Natural killer cell (primary cell): ENCODE measurements around the gene OLR1. TPM values are rescaled to one million over a fixed set of nuclear protein-coding genes. Genes with fewer than 3 reads are reported as not detected.
A peak's percentile ranks its signal among the peaks of the same experiment; 100 is the strongest.

Experiments
- ATAC-seq, 3 donors: fragments of 150-1000 bp in 2 of 3; fragments of 200-7000 bp in 1 of 3; cut with Tn5 transposase; 1 replicate in 1 of 3; 2 replicates in 2 of 3; pipeline ENCODE4 v1.10.0; 2021; ENCODE audit warnings: mild to moderate bottlenecking in 2 of 3, moderate library complexity in 2 of 3
- DNase-seq, 2 donors: peaks; one replicate each; pipeline versions ENCODE4 v3.0.0 to v3.0.0-alpha.2; 2013 to 2021; ENCODE audit warnings: mixed read lengths in 1 of 2
- H3K27ac ChIP-seq: one replicate; pipeline ENCODE4 v1.5.1; 2013; ENCODE audit warnings: mild to moderate bottlenecking, low read length
- H3K27me3 ChIP-seq: one replicate; pipeline ENCODE4 v1.6.1; 2013; ENCODE audit warnings: low read length; ENCODE audit not compliant: control insufficient read depth, insufficient read depth
- H3K36me3 ChIP-seq: one replicate; pipeline ENCODE4 v1.6.1; 2013; ENCODE audit warnings: low read length; ENCODE audit not compliant: control insufficient read depth, insufficient read depth
- H3K4me1 ChIP-seq: one replicate; pipeline ENCODE4 v1.6.1; 2013; ENCODE audit warnings: low read length; ENCODE audit not compliant: control insufficient read depth, insufficient read depth
- H3K4me3 ChIP-seq: one replicate; pipeline ENCODE4 v1.5.1; 2013; ENCODE audit warnings: low read length
- H3K9me3 ChIP-seq: one replicate; pipeline ENCODE4 v1.6.1; 2013; ENCODE audit warnings: low read length; ENCODE audit not compliant: control insufficient read depth, insufficient read depth
- H3K27ac Mint-ChIP-seq, 2 donors: one replicate each; pipeline ENCODE4 v1.8.0; 2022; ENCODE audit warnings: mild to moderate bottlenecking in 2 of 2, mixed read lengths in 2 of 2, moderate library complexity in 1 of 2
- H3K27me3 Mint-ChIP-seq, 2 donors: one replicate each; pipeline ENCODE4 v1.8.0; 2022; ENCODE audit warnings: low read depth in 2 of 2, mixed read lengths in 2 of 2
- H3K36me3 Mint-ChIP-seq: one replicate; pipeline ENCODE4 v1.8.0; 2022; ENCODE audit warnings: mixed read lengths
- H3K4me1 Mint-ChIP-seq, 2 donors: one replicate each; pipeline ENCODE4 v1.8.0; 2022; ENCODE audit warnings: mixed read lengths in 2 of 2
- H3K4me3 Mint-ChIP-seq: one replicate; pipeline ENCODE4 v1.8.0; 2022; ENCODE audit warnings: mild to moderate bottlenecking, moderate library complexity, mixed read lengths
- H3K9me3 Mint-ChIP-seq, 2 donors: one replicate each; pipeline ENCODE4 v1.8.0; 2022; ENCODE audit warnings: mixed read lengths in 2 of 2
- WGBS: methylation state at CpG from one replicate; pipeline ENCODE4 v1.1.7; 2013; ENCODE audit warnings: missing lambda C conversion rate; ENCODE audit not compliant: insufficient coverage; 5-methylcytosine and 5-hydroxymethylcytosine counted together
- intact Hi-C: fragments of 100-400 bp; cut with micrococcal nuclease; formaldehyde crosslinking; loops from one replicate; pipeline ENCODE4 v1.14.2; 2022
- total RNA-seq, 4 donors: library from RNA; stranded (reverse); fragments of 120-200 nt in 1 of 4; gene quantifications; one replicate each; pipeline versions ENCODE4 v1.2.3 to v1.2.4, GENCODE V29; 2013 to 2022
- TF ChIP-seq, protein P1 (sequence below): fragments of 200-600 bp; IDR thresholded peaks from one replicate; pipeline ENCODE4 v1.8.0; 2022; ENCODE audit warnings: antibody characterized with exemption

OLR1 gene
- total RNA-seq, 3 donors from 2014 or later (not counting 1 experiment from before 2014, with no cell fraction given): 2.3 to 3.1 TPM; not detected in 1

GRCh38 chr12:10215436-10215835 lies 43.5 kb upstream of the OLR1 start:
- peak overlapping the region; percentile 95 for H3K4me3 Mint-ChIP-seq
- Histone ChIP-seq H3K9me3 (no peaks in the 10 kb centered on the region), H3K4me3 (no peak overlapping the region), H3K4me1 (peaks cover 38% of the 10 kb centered on the region), H3K27ac (no peak overlapping the region), H3K36me3 (peaks cover 11% of the 10 kb centered on the region), H3K27me3 (no peaks in the 10 kb centered on the region)
- ATAC-seq: no peak
- H3K4me1 Mint-ChIP-seq: peaks cover 32 to 34% of the 10 kb centered on the region in 2 donors
- H3K9me3 Mint-ChIP-seq: no peaks in the 10 kb centered on the region
- H3K36me3 Mint-ChIP-seq: peaks cover 3% of the 10 kb centered on the region
- intact Hi-C loops: loop anchor here (10.0 kb wide), 1 partner anchor 571 kb away; no protein-coding TSS in a partner anchor
- 32% methylated on average over 2 of the region's 2 CpGs for WGBS
- H3K27me3 Mint-ChIP-seq: no peaks in the 10 kb centered on the region
- DNase-seq: peak in 1 of 2 donors; percentile 34
- H3K27ac Mint-ChIP-seq: peak overlapping the region; percentile 91 to 97
- TF ChIP-seq, protein P1, sequence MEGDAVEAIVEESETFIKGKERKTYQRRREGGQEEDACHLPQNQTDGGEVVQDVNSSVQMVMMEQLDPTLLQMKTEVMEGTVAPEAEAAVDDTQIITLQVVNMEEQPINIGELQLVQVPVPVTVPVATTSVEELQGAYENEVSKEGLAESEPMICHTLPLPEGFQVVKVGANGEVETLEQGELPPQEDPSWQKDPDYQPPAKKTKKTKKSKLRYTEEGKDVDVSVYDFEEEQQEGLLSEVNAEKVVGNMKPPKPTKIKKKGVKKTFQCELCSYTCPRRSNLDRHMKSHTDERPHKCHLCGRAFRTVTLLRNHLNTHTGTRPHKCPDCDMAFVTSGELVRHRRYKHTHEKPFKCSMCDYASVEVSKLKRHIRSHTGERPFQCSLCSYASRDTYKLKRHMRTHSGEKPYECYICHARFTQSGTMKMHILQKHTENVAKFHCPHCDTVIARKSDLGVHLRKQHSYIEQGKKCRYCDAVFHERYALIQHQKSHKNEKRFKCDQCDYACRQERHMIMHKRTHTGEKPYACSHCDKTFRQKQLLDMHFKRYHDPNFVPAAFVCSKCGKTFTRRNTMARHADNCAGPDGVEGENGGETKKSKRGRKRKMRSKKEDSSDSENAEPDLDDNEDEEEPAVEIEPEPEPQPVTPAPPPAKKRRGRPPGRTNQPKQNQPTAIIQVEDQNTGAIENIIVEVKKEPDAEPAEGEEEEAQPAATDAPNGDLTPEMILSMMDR: no peak

DNA sequence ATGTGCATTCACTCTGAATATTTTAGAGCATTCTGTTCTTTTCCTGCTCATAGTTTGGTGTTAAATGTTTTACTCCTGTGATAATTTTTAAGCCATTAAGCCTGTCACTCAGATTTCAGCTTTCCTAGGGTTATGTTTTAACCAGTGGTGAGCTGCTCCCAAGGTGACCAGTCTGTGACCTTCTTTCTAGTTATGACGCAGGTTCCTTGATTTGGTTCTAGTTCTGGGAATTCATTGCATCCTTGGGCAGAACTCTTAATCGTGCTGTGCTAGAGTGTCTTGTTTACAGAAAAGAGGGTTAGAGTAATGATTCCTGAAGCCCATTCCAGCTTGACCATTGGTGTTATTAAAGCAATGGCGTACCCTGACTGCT lies 42.9 kb upstream of the OLR1 start:
- intact Hi-C loops: loop anchor here (5.0 to 10.0 kb wide), 2 partner anchors 282 to 570 kb away; no protein-coding TSS in a partner anchor
- no peaks in the 10 kb centered on the region for H3K27me3 ChIP-seq

DNA sequence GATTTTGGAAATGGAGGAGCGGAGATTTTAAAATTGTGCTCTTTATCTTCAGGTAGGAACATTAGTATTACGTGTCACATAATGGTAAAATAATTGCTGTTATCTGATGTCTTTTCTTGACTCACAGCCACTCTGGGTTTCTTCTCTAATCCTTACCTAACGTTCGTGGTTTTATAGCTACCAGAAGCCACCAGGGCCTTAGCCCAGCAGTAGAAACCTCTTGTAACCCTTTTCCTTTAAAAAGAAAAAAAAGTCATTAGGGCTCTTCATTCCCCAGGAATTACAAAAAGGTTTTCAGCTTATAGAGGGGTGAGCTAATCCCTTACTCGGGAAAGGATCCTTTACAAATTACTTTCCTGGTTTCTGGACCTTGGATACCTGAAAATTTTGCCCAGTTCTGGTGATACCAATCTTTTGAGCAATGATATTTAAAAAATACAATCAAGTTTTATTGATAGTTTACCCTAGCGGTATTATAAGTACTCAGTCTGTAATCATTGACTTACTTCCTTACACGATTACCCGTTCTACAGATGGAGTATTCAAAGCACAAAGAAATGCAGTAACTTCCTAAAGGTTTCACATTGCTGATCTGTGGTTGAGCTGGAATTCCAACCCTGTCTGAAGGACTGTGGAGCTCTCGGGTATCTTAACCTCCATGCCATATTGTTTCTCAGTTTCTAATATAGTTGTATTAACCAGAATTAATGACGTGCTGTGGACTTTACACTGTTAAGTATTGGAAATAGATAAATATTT lies 42.4 kb upstream of the OLR1 start:
- TF ChIP-seq, protein P1: no peak
- H3K9me3 ChIP-seq: no peaks in the 10 kb centered on the region
- H3K4me1 Mint-ChIP-seq: peaks cover 32 to 34% of the 10 kb centered on the region in 2 donors
- DNase-seq (no peak), ATAC-seq (no peak)
- peak overlapping the region; percentile 97 for H3K4me3 ChIP-seq
- 49% methylated on average over 7 of the region's 10 CpGs for WGBS
- peaks cover 38% of the 10 kb centered on the region for H3K4me1 ChIP-seq
- H3K9me3 Mint-ChIP-seq: no peaks in the 10 kb centered on the region
- H3K27ac Mint-ChIP-seq: peak overlapping the region; percentile 91 to 97
- no peaks in the 10 kb centered on the region for H3K36me3 Mint-ChIP-seq
- peak overlapping the region; percentile 99 for H3K27ac ChIP-seq
- intact Hi-C loops: loop anchor here (5.0 to 10.0 kb wide), 2 partner anchors 283 to 570 kb away; no protein-coding TSS in a partner anchor
- peaks cover 3% of the 10 kb centered on the region for H3K36me3 ChIP-seq
- H3K27me3 Mint-ChIP-seq: no peaks in the 10 kb centered on the region
- peak overlapping the region; percentile 95 for H3K4me3 Mint-ChIP-seq
- H3K27me3 ChIP-seq: no peaks in the 10 kb centered on the region

More for the DNA sequence above, 42.9 kb upstream of the OLR1 start:
- WGBS: 86% methylated on average over 3 of the region's 3 CpGs
- TF ChIP-seq, protein P1: no peak
- no peaks in the 10 kb centered on the region for H3K27me3 Mint-ChIP-seq
- H3K36me3 ChIP-seq: peaks cover 7% of the 10 kb centered on the region
- peaks cover 32 to 34% of the 10 kb centered on the region in 2 donors for H3K4me1 Mint-ChIP-seq
- no peaks in the 10 kb centered on the region for H3K36me3 Mint-ChIP-seq
- no peak overlapping the region for H3K4me3 ChIP-seq
- H3K9me3 Mint-ChIP-seq: no peaks in the 10 kb centered on the region
- peak overlapping the region; percentile 95 for H3K4me3 Mint-ChIP-seq
- ATAC-seq (no peak), DNase-seq (no peak)
- no peak overlapping the region for H3K27ac ChIP-seq
- H3K4me1 ChIP-seq: peaks cover 38% of the 10 kb centered on the region
- H3K27ac Mint-ChIP-seq: peak overlapping the region; percentile 91 to 97
- H3K9me3 ChIP-seq: no peaks in the 10 kb centered on the region
